Neuronal stem cell (in vitro differentiated cells): ENCODE results near the gene GTF2IRD2.
"Not testable (repeated sequence)": the region's sequence is repeated elsewhere in the genome, so short reads cannot be mapped to it uniquely, and the experiment has no call there.

ENCODE experiments used
- DNase-seq: peaks from one replicate; pipeline ENCODE4 v3.0.0-alpha.2; 2013; ENCODE audit warnings: low spot score
- H2AFZ ChIP-seq: one replicate; pipeline ENCODE4 v1.6.1; 2013; ENCODE audit warnings: mild to moderate bottlenecking, low read length, inconsistent platforms
- H2AK5ac ChIP-seq: 2 replicates; pipeline ENCODE4 v1.6.1; 2013; ENCODE audit warnings: low read depth, mild to moderate bottlenecking, inconsistent platforms, low read length, moderate library complexity, mixed read lengths
- H2BK120ac ChIP-seq: 2 replicates; pipeline ENCODE4 v1.6.1; 2013; ENCODE audit warnings: low read depth, mild to moderate bottlenecking, inconsistent platforms, low read length, moderate library complexity, mixed read lengths
- H2BK12ac ChIP-seq: one replicate; pipeline ENCODE4 v1.6.1; 2013; ENCODE audit warnings: low read length, inconsistent platforms
- H2BK15ac ChIP-seq: 2 replicates; pipeline ENCODE4 v1.6.1; 2013; ENCODE audit warnings: mild to moderate bottlenecking, low read length, inconsistent platforms, mixed read lengths
- H2BK5ac ChIP-seq: one replicate; pipeline ENCODE4 v1.6.1; 2013; ENCODE audit warnings: inconsistent platforms, mild to moderate bottlenecking, low read length, moderate library complexity
- H3K14ac ChIP-seq: one replicate; pipeline ENCODE4 v1.6.1; 2013; ENCODE audit warnings: low read length, inconsistent platforms
- H3K18ac ChIP-seq: 2 replicates; pipeline ENCODE4 v1.6.1; 2013; ENCODE audit warnings: low read length, inconsistent platforms
- H3K23ac ChIP-seq: 2 replicates; pipeline ENCODE4 v1.6.1; 2013; ENCODE audit warnings: low read depth, mild to moderate bottlenecking, mixed read lengths, low read length, inconsistent platforms; ENCODE audit not compliant: poor library complexity
- H3K27ac ChIP-seq: replicated peaks from 3 replicates; pipeline ENCODE4 v1.5.1; 2013; ENCODE audit warnings: low read length, inconsistent platforms
- H3K27me3 ChIP-seq, 3 experiments: 2 replicates each; pipeline ENCODE4 v1.6.1; 2013; ENCODE audit warnings: low read length in 3 of 3, mild to moderate bottlenecking in 2 of 3, inconsistent platforms in 1 of 3, low read depth in 1 of 3, mixed read lengths in 1 of 3, moderate library complexity in 1 of 3; ENCODE audit not compliant: control insufficient read depth in 3 of 3, insufficient read depth in 3 of 3
- H3K36me3 ChIP-seq, 2 donors: replicated peaks in 1 of 2; 2 replicates each; pipeline ENCODE4 v1.6.1; 2013; ENCODE audit warnings: low read length in 2 of 2; ENCODE audit not compliant: control insufficient read depth in 2 of 2, insufficient read depth in 2 of 2
- H3K4ac ChIP-seq: 2 replicates; pipeline ENCODE4 v1.6.1; 2013; ENCODE audit warnings: inconsistent platforms, mild to moderate bottlenecking, low read length, moderate library complexity
- H3K4me1 ChIP-seq, 2 donors: 1 replicate in 1 of 2; 2 replicates in 1 of 2; pipeline ENCODE4 v1.6.1; 2013; ENCODE audit warnings: low read length in 2 of 2, low read depth in 1 of 2; ENCODE audit not compliant: control insufficient read depth in 2 of 2, insufficient read depth in 1 of 2
- H3K4me2 ChIP-seq: one replicate; pipeline ENCODE4 v1.6.1; 2013; ENCODE audit warnings: mild to moderate bottlenecking, low read length, inconsistent platforms; ENCODE audit not compliant: insufficient read depth, poor library complexity, severe bottlenecking
- H3K4me3 ChIP-seq, 2 donors: 2 replicates each; pipeline ENCODE4 v1.5.1; 2013; ENCODE audit warnings: low read length in 2 of 2, mild to moderate bottlenecking in 2 of 2, inconsistent platforms in 1 of 2, moderate library complexity in 1 of 2
- H3K79me1 ChIP-seq: one replicate; pipeline ENCODE4 v1.6.1; 2013; ENCODE audit warnings: low read depth, mild to moderate bottlenecking, inconsistent platforms, low read length, moderate library complexity
- H3K9ac ChIP-seq: one replicate; pipeline ENCODE4 v1.6.1; 2013; ENCODE audit warnings: mild to moderate bottlenecking, low read depth, low read length, inconsistent platforms; ENCODE audit not compliant: poor library complexity
- H3K9me3 ChIP-seq, 2 donors: replicated peaks in 1 of 2; 2 replicates each; pipeline versions ENCODE3 to v1.6.1; 2013; ENCODE audit warnings: low read length in 2 of 2, mild to moderate bottlenecking in 2 of 2, inconsistent platforms in 1 of 2, low read depth in 1 of 2, mixed read lengths in 1 of 2, moderate library complexity in 1 of 2; ENCODE audit not compliant: control insufficient read depth in 2 of 2, insufficient read depth in 1 of 2
- H4K8ac ChIP-seq: one replicate; pipeline ENCODE4 v1.6.1; 2013; ENCODE audit warnings: low read depth, mild to moderate bottlenecking, inconsistent platforms, low read length, moderate library complexity
- H4K91ac ChIP-seq: one replicate; pipeline ENCODE4 v1.6.1; 2013; ENCODE audit warnings: low read length, low read depth, mild to moderate bottlenecking, inconsistent platforms; ENCODE audit not compliant: poor library complexity
- WGBS, 2 donors: extraction: QIAGEN DNeasy Blood & Tissue Kit; methylation state at CpG; one replicate each; pipeline ENCODE4 v1.1.7; 2013; ENCODE audit warnings: missing lambda C conversion rate in 2 of 2, mixed read lengths in 1 of 2; ENCODE audit not compliant: insufficient read length in 2 of 2, insufficient replicate concordance in 1 of 2; ENCODE audit errors: extremely low coverage in 2 of 2; 5-methylcytosine and 5-hydroxymethylcytosine counted together

GTF2IRD2 gene

GRCh38 chr7:74885295-74885694 lies 33.9 kb upstream of the GTF2IRD2 start:
- not testable (repeated sequence) for H3K23ac ChIP-seq, H3K9me3 ChIP-seq, DNase-seq, H3K4me1 ChIP-seq, H3K36me3 ChIP-seq, H3K14ac ChIP-seq, H3K9ac ChIP-seq, H4K91ac ChIP-seq, H2BK120ac ChIP-seq, H3K4ac ChIP-seq, H3K79me1 ChIP-seq, H3K27ac ChIP-seq, H2BK15ac ChIP-seq, H2AK5ac ChIP-seq, H2AFZ ChIP-seq, H3K27me3 ChIP-seq, H3K18ac ChIP-seq, H2BK5ac ChIP-seq, H2BK12ac ChIP-seq, H3K4me3 ChIP-seq, H4K8ac ChIP-seq, H3K4me2 ChIP-seq
- no CpG with 5 or more reads among the region's 3 CpGs for WGBS, 2 donors

- not testable (repeated sequence) for H3K4me1 ChIP-seq, H3K27me3 ChIP-seq, H2BK15ac ChIP-seq, H3K18ac ChIP-seq, H4K8ac ChIP-seq, H4K91ac ChIP-seq, H2BK120ac ChIP-seq, DNase-seq, H3K4ac ChIP-seq, H3K4me3 ChIP-seq, H3K27ac ChIP-seq, H3K9me3 ChIP-seq, H3K79me1 ChIP-seq, H2AFZ ChIP-seq, H2AK5ac ChIP-seq, H2BK5ac ChIP-seq, H3K4me2 ChIP-seq, H3K23ac ChIP-seq, H3K14ac ChIP-seq, H2BK12ac ChIP-seq, H3K36me3 ChIP-seq, H3K9ac ChIP-seq
- WGBS, 2 donors = no CpG with 5 or more reads among the region's 9 CpGs
Observed at GRCh38 chr7:74882110-74882509, 30.7 kb upstream of the GTF2IRD2 start.

- not testable (repeated sequence) for H3K4me2 ChIP-seq, H3K14ac ChIP-seq, H2AK5ac ChIP-seq, H3K18ac ChIP-seq, H2AFZ ChIP-seq, H4K91ac ChIP-seq, H3K23ac ChIP-seq, H3K4ac ChIP-seq, H2BK120ac ChIP-seq, H3K79me1 ChIP-seq, H3K27me3 ChIP-seq, H3K4me1 ChIP-seq, H2BK12ac ChIP-seq, H2BK15ac ChIP-seq, H3K4me3 ChIP-seq, DNase-seq, H3K36me3 ChIP-seq, H4K8ac ChIP-seq, H3K9ac ChIP-seq, H3K9me3 ChIP-seq, H3K27ac ChIP-seq, H2BK5ac ChIP-seq
- no CpG with 5 or more reads among the region's 20 CpGs for WGBS, 2 donors
Observed at GRCh38 chr7:74874748-74875512, 23.5 kb upstream of the GTF2IRD2 start.

GRCh38 chr7:74874104-74874747 lies 22.8 kb upstream of the GTF2IRD2 start:
- H2AK5ac ChIP-seq, H3K9ac ChIP-seq, H3K36me3 ChIP-seq, DNase-seq, H4K8ac ChIP-seq, H3K4me3 ChIP-seq, H3K4me2 ChIP-seq, H3K18ac ChIP-seq, H3K23ac ChIP-seq, H2BK120ac ChIP-seq, H2BK5ac ChIP-seq, H2AFZ ChIP-seq, H3K27me3 ChIP-seq, H3K4ac ChIP-seq, H2BK15ac ChIP-seq, H3K9me3 ChIP-seq, H3K27ac ChIP-seq, H2BK12ac ChIP-seq, H3K14ac ChIP-seq, H3K79me1 ChIP-seq, H4K91ac ChIP-seq, H3K4me1 ChIP-seq: not testable (repeated sequence)
- no CpG with 5 or more reads among the region's 10 CpGs for WGBS, 2 donors
